HG02938 (cell line): ENCODE data around the gene COL4A6.

Experiments
- ATAC-seq: cut with Tn5 transposase; IDR thresholded peaks from one replicate; pipeline ENCODE4 v1.9.1; 2021; ENCODE audit warnings: mild to moderate bottlenecking, moderate library complexity; ENCODE audit not compliant: unreplicated experiment

Gene COL4A6

GRCh38 chrX:108285356-108285755, 152.9 kb downstream of the COL4A6 start:
- ATAC-seq: no peak

- no peak for ATAC-seq
These were observed 162.5 kb downstream of the COL4A6 start for GRCh38 chrX:108275732-108276131.

- no peak for ATAC-seq
These were observed 166.8 kb downstream of the COL4A6 start for GRCh38 chrX:108271397-108271787.

GRCh38 chrX:108270739-108271396, 167.4 kb downstream of the COL4A6 start:
- ATAC-seq: no peak

GRCh38 chrX:108270280-108270679, 167.9 kb downstream of the COL4A6 start:
- ATAC-seq: no peak

- ATAC-seq: no peak
These were observed 169.7 kb downstream of the COL4A6 start for GRCh38 chrX:108268434-108269080.

- ATAC-seq: no peak
These were observed 170.7 kb downstream of the COL4A6 start for GRCh38 chrX:108267557-108267956.

- no peak for ATAC-seq
These were observed 173.8 kb downstream of the COL4A6 start for GRCh38 chrX:108264376-108264775.

GRCh38 chrX:108261549-108262203, 176.5 kb downstream of the COL4A6 start:
- ATAC-seq: no peak

- ATAC-seq: no peak
These were observed 180.7 kb downstream of the COL4A6 start for GRCh38 chrX:108257556-108257955.

GRCh38 chrX:108254636-108255035, 183.6 kb downstream of the COL4A6 start:
- no peak for ATAC-seq

GRCh38 chrX:108250654-108251579, 187.3 kb downstream of the COL4A6 start:
- no peak for ATAC-seq

GRCh38 chrX:108246304-108246954, 191.8 kb downstream of the COL4A6 start:
- no peak for ATAC-seq

- ATAC-seq: no peak
These were observed 192.8 kb downstream of the COL4A6 start for GRCh38 chrX:108245462-108245861.

GRCh38 chrX:108235986-108236385, 202.2 kb downstream of the COL4A6 start:
- no peak for ATAC-seq

- ATAC-seq: no peak
These were observed 207.6 kb downstream of the COL4A6 start for GRCh38 chrX:108230574-108230973.

- ATAC-seq: no peak
These were observed 213.2 kb downstream of the COL4A6 start for GRCh38 chrX:108224727-108225621.

- ATAC-seq: no peak
These were observed 214.0 kb downstream of the COL4A6 start for GRCh38 chrX:108224218-108224617.

GRCh38 chrX:108223585-108223984, 214.6 kb downstream of the COL4A6 start:
- ATAC-seq: no peak
